GM20431 (cell line): ENCODE results near the gene NAALADL2.
"Not testable (repeated sequence)": the region's sequence is repeated elsewhere in the genome, so short reads cannot be mapped to it uniquely, and the experiment has no call there.

ENCODE experiments used
- in situ Hi-C: fragments of 300-500 bp; cut with MseI, MboI; formaldehyde crosslinking; loops from one replicate; pipeline ENCODE4 v1.15.0; 2020; ENCODE audit warnings: low sequenced_read_pairs; ENCODE audit not compliant: unreplicated experiment

The NAALADL2 gene

GRCh38 chr3:175242243-175242642 is 383.1 kb downstream of the NAALADL2 start:
- in situ Hi-C loops: no loop called here

- in situ Hi-C loops: no loop called here
Measured at GRCh38 chr3:175246234-175246633, 387.1 kb downstream of the NAALADL2 start.

DNA sequence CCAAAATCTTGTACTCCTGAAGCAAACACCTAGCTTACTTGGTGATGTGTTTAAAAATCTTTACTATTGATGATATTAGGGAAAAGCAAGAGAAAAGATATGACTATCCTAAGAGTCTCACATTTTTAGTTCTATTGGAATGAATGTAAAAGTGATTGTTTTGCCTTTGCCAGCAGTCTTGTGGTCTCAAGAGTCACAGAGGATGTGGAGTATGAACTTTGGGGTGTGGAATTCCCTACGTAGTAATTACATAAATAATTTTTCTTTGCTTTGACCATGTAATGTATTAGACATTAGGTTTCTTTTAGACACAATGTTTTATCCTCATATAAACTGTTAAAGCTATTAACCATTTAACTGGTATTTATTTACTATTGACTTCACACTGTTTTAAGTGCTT is 387.6 kb downstream of the NAALADL2 start:
- in situ Hi-C loops: no loop called here

GRCh38 chr3:175247629-175248028 is 388.5 kb downstream of the NAALADL2 start:
- in situ Hi-C loops: no loop called here

DNA sequence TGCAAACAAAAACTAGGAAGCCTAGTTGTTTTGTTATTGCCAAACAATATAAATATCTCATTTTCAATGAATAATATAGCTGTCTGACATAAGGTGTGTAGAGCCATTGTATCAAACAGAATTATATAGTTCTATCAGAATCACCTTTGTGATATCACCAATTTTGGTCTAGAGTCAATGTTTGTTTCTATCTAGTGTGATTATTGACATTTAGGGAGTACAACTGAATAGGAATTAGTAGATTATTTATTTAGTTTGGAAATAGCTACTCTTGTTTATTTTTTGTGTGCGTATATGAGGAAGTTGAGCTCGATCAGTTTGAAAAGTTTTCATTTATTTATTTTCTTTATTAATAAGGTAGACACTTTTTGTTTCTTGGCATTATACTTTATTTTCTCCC is 389.7 kb downstream of the NAALADL2 start:
- in situ Hi-C loops: no loop called here

GRCh38 chr3:175255698-175256097 is 396.6 kb downstream of the NAALADL2 start:
- in situ Hi-C loops: no loop called here

- in situ Hi-C loops: no loop called here
Measured at GRCh38 chr3:175257123-175257522, 398.0 kb downstream of the NAALADL2 start.

DNA sequence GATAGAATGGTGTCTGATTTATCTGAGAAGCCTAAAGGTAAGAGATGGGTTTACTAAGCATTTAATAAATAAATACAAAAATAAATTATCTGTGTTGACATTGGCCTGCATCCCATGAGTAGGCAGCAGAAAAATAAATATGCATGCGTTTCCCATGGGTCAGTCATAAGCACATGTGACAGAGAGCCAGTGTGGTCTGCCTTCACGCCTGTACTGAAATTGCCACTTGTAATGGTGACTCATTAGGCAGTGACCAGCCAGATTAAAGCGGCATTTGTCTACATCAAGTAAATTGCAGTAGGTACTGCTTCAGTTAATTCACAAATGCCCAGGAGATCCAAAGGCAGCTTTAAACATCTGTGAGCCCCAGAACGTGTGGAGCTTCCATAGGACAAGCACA is 399.6 kb downstream of the NAALADL2 start:
- in situ Hi-C loops: no loop called here

DNA sequence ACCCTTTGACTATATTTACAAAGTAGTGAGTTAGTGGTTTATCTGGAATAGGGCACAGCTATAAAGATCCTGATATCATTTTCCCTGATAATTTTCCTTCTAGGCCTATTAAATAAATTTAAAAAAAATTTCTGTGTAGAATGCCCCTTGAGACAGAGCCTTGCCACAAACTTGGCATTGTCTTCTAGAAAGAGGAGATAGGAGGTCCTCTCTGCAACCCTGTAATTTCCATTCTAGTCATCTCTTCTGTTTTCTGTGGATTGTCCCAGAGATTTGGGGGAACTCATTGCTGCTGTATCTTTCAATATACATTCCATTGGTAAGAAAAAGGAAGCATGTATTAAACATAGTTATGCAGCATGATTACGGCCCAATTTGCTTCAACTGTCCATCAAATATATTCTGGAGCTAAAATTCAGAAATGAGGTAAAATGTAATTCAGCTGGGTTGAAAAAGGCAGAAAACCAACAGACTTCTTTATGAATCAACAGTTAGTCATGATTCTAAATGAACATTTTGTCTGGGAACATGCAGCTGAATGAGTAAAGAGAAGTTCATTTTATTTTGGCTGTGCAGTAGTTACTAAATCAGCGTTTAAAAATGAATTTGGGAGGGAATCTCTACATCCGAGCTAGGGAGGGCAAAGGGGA is 401.1 kb downstream of the NAALADL2 start:
- in situ Hi-C loops: no loop called here

GRCh38 chr3:175266478-175266877 is 407.3 kb downstream of the NAALADL2 start:
- in situ Hi-C loops: no loop called here

- in situ Hi-C loops: no loop called here
Measured at GRCh38 chr3:175267121-175267531, 408.0 kb downstream of the NAALADL2 start.

DNA sequence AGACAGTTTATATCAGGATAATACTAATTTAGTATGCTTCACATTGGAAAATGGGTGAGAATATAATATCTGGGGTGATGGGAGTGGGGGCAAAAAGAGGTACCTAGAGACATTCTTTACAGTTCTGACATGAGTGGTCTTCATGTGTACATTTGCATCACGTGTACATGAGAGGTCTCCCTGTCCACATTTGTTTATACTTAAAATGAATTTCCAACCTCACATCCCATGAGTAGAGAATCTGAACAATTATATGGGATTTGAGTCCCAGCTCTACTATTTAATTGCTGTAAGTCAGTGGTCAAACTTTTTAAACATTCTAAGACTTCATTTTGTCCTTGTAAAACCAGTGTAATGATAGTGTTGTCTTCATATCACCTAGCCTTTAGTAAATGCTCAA is 408.4 kb downstream of the NAALADL2 start:
- in situ Hi-C loops: no loop called here

DNA sequence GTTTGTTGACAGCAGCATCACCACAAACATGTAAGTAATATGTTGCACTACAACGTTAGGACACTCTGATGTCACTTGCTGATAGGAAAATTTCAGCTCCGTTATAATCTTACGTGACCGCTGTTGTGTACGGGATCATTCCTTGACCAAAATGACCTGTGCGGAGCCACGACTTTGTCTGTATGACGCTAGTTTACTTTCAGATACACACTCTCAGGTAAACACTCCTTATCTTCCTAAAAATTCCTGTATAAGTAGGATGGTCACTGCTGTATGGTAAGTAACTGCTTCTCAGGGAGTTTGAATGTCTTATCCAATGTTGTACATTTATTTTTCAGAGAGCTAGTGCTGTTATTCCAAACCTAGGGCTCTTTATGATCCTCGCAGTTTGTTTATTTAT is 410.3 kb downstream of the NAALADL2 start:
- in situ Hi-C loops: no loop called here

DNA sequence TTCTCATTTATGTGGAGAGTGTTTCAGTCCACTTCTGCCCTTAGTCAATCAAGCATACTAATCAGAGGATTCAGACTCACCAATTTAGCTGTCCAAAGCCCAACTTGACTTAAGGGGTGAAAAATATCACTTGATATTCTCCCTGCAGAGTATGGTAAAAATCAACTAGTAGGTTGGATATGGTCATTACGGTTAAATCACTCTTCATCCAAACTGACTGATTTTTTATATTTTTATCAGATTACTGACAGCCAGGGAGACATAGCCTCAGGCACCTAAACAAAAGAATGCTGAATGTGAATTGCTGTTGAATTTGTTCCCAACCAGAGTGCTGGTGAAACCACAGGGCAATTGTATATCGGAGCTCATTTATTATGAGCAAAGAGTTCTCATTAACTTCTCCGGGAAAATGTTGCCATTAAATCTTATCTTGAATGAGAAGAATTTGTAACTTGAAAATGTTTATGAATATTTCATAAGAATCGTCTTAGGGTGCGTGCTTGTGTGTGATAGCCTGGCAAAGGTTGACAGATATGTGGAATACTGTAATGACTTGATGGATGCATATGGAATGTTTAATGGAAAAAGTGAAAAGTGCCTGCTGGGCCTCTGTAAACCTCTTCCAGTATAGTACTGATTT is 411.2 kb downstream of the NAALADL2 start:
- in situ Hi-C loops: no loop called here

- in situ Hi-C loops: no loop called here
Measured at GRCh38 chr3:175270866-175271265, 411.7 kb downstream of the NAALADL2 start.

GRCh38 chr3:175271465-175271864 is 412.3 kb downstream of the NAALADL2 start:
- in situ Hi-C loops: not testable (repeated sequence)

- in situ Hi-C loops: no loop called here
Measured at GRCh38 chr3:175272392-175272791, 413.3 kb downstream of the NAALADL2 start.

DNA sequence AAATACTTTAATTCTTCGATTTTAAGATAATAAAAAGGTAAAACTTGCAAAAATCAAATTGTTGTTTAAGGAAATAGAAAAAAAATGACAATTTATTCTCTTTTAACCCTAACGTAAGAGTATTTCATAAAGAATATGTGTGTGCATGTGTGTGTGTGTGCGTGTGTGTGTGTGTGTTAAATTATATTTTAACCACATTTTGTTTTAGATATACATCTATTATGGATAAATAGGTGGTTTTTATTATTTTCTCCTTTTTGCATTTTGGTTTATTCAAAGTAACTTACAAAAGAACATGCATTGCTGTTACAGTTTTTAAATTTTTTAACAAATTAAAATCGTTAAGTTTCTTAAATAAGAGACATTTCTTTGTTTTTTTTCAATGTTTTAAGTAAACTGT is 414.4 kb downstream of the NAALADL2 start:
- in situ Hi-C loops: no loop called here

DNA sequence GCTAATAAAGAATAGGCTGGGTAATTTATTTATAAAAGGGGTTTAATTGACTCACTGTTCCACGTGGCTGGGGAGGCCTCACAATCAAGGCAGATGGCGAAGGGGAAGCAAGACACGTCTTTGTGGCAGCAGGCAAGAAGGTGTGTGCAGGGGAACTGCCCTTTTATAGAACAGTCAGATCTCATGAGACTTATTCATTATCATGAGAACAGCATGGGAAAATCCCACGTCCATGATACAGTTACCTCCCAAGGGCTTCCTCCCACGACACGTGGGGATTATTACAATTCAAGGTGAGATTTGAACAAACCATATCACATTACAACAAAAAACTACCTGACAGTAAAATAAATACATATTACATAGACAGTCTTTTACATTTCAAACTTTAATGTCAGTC is 414.9 kb downstream of the NAALADL2 start:
- in situ Hi-C loops: no loop called here

DNA sequence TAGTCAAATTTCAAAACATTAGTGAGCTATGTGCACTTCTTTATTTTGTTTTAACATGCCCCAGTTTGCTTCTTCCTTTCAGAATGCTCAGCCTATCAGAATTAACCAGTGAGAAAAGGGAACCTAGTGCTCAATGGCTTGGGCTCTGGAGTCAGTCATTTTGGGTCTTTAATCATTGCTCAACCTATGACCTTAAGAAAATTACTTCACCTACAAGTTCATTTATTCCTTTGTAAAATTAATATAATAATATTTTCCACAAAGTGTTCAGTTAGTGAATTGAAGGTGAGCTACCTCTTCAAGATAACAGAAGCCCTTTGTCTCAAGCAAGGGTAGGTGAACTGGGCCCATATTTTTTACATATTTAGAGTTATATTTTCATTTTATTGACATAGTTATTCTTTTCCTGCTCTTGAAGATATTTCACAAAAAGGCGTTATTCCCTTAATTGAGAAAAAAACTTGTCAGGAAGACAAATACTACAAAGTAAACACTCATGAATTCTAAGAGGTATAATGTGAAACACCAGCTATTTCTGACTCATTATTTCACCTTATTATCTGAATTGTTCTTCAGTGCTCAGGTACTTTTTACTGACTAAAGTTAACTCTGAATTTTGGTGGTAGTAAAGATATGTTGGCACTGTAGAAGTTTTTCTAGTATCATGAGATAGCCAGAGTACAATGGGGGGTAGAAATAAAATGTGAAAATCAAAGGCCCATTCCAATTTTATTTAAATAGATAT is 415.5 kb downstream of the NAALADL2 start:
- in situ Hi-C loops: no loop called here

- in situ Hi-C loops: no loop called here
Measured at GRCh38 chr3:175278680-175279079, 419.5 kb downstream of the NAALADL2 start.
